NCI-H1105 (cell line): ENCODE results near the gene SDK1.

Experiments used
- DNase-seq: peaks from one replicate; lab custom pipeline; 2025; lab: John Stamatoyannopoulos, UW

The SDK1 gene

DNA sequence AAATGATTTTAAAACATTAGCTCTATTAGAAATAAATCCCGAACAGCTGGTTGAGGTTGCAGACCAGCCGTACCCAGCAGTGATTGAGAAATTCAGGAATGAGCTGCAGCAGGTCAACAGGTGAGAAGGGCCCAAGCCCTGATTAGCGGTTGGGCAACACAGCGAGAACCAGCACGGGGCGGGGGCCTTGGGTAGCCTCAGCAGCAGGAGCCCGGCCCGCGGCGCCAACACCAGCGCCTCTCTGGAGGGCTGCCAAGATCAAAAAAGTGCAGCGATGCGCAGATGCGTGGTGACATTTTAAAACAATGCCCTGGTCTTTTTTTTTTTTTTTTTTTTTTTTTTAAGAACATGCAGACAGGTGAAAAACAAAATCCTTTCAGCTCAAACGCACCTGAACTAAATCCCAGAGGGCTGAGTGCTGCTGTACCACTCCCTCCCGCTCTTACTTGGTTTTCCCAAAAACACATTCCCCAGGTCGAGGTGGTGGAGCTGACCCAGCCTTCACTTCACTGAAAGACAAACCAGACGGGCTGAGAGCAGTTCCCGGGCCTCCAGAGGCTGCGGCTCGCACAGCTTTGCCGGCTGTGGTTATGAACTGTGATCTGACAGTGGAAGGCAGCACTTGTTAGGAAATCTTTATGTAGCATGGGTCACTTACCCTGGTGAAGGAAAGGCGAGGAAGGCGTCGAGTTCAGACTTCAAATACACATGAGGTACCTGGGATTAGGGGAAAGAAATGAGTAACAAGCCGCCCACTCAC, 579.4 kb downstream of the SDK1 start:
- DNase-seq = peak; percentile 83

DNA sequence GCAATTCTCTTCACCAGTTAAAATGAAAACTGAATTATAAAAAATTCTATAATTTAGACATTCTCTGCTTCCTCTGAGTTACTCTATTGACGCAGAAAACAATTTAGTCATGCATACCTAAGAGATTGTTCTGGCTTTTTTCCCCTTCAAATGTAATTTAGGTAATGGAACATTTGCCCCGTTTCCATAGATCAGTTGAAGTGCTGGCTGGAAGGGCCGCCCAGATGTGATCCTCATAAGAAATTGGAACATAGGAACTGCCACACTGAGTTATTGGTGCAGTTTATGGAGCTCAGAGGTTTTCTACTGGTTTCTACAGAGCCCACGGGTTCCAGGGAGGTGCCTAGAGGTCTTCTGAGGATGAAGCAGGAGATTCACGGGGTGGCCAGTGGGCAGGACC, 581.7 kb downstream of the SDK1 start:
- DNase-seq = no peak

DNA sequence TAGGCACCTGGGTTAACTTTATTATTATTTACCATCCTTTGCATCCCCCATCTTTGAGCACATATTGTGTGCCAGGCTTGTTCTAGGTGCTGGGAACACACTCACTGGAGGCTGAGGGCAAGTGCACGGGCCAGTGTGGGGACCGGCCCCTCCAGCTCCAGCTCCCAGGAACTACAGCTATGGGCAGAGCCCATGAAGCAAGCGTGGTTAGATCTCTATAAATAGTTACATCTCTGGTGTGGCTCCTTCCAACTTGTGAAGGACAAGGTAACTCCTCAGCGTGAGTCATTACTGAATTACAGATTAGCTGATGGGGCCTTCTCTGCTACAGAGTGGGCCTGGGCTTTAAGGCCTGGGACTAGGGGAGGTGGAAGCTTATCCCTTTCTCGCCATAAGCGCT, 583.5 kb downstream of the SDK1 start:
- DNase-seq = no peak

DNA sequence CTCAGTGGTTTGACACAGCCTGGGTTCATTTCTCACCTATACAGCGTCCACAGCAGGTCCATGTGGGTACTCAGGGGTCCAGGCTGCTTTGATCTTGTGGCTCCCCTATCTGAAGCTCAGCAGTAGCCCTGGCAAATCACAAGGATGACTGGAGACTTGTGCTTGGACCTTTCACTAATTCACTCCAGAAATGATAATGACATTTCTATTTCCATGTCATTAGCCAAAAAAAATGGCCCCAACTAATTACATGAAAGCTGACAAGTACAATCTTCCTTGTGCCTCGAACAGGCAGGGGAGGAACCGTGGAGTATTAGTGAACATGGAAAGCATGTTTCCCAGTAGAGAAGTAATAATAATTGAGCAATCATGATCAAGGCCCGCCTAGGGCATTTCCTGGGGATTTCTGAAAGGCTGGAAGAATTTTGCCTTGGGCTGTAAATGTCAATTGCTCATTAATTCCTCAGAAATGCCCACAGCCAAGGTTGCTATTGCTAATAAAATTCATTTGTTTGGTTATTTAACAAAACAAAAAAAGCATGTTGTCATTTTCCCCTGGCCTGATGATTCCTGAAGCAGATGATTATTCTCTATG, 586.1 kb downstream of the SDK1 start:
- DNase-seq = no peak

DNA sequence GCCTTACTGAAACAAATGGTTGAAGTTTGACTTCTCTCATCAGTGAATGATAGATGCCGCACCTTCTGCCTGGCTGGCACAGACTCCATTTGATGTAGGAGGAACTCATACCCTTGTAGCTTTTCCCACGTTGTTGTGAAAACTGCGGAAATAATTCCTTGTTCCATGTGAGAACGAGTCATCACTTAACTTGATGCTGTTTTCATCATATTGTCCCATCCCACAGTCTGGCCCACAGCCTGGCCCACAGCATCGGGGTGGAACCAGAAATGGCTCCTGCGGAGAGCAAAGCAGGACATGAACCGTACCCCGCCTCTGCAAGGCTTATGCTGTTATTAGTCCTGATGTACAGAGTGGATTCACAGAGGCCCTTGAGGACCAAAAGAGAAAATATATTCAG, 587.0 kb downstream of the SDK1 start:
- DNase-seq = no peak

DNA sequence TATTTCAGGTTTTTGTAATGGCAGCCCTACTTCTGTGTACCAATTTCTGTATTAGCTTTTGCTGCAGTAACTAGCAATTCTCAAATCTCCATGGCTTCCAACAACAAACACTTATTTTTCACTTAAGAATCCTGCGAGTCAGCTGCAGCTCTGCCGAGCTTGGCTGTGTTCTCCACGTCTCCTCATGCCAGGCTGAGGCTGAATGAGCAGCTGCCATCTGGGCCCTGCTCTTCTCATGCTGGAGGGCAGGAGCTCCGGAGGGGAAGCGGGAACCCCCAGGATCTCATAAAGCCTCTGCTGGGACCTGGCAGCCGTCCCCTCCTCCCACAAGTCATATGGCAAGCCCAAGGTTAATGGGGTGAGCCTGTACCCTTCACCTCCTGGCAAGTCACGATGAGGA, 591.1 kb downstream of the SDK1 start:
- DNase-seq = no peak

DNA sequence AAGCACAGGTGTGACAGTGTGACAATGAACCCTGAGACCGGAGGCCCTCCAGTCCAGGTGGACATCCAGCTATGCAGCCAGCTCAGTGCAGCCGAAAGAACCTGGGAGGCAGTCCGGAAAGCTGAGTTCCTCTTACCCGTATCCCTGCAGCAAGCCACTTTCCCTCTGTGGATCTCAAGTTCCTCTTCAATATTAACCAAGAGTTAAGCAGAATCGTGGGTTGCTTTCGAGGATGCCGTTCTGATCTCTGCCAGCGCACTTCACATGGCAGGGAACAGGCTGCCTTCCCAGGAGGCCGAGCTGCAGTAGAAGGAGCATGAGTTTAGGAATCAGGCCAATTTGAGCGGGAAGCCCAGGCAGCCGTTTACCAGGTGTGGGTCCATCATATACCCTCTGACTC, 591.6 kb downstream of the SDK1 start:
- DNase-seq = no peak

DNA sequence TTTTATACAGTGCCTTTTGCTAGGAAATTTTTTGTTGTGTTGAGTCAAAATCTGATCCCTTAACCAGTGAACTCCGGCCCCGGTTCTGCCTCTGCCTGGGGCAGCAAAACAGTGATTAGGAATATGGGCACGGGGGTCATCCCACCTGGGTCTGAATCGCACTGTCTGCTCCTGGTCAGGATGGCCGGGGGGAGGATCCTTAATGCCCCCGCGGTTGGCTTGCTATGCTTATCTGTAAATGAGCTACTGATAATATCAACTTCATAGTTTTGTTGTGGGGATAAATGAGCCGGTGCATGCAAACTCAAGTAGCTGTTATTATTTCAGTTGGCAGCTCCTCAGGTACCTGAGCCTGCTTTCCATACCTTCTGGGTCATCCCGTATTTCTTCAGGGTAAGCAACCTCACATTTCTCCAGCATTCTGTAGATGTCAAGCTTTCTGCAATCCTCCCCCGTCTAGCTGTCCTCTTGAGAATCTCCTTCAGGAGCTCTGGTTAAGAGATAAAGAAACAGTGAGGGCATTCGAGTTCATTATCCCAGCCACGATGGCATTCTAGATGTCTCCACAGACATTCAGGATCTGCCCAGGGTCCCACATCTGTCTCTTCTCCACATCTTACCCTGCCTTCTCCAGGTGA, 592.2 kb downstream of the SDK1 start:
- DNase-seq = no peak

DNA sequence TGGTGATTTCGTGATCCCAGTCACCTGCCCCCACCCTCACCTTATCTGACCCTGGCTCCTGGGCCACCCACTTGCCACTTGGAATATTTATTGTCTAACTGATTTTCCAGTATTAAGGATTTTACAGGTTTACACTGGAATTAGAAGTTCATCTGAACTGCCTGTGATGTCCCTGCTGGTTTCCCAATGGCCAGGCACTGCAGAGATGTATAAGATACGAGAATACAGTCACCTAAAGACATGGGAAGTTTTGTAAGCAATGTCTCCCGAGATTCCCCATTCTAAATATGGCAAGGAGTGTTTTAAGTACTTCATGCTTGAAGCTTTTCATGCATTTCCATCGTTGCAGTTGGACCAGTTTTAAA, 592.7 kb downstream of the SDK1 start:
- no peak for DNase-seq

DNA sequence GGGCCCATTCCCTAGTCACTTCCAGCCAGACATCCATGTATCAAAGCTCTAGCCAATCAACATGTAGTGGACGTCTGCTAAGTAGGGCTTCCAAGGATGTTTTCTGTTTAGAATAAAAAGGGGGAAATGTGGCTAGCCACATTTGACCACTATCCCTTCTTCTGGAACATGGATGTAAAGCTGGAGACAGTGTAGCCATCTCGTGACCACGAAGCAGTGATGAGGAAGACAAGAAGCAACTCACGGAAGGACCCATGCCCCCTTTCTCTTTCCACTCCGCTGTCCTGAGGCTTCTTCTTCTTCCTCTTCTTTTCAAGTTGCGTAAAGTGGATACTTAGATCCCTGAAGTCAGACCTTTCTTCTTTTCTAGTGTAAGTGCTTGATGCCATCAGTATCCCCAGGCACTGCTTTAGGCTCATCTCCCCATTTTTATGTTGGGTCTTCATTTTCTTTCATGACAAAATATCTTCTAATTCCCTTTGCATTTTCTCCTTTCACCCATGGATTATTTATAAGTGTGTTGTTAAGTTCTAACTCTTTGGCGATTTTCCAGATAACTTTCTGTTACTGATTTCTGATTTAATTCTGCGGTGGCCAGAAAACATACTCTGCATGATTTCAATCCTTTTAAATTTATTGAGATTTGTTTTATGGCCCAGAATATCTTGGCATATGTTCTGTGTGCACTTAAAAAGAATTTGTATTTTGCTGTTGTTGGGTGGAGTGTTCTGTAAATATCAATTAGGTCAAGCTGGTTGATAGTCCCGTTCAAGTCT, 594.5 kb downstream of the SDK1 start:
- no peak for DNase-seq

DNA sequence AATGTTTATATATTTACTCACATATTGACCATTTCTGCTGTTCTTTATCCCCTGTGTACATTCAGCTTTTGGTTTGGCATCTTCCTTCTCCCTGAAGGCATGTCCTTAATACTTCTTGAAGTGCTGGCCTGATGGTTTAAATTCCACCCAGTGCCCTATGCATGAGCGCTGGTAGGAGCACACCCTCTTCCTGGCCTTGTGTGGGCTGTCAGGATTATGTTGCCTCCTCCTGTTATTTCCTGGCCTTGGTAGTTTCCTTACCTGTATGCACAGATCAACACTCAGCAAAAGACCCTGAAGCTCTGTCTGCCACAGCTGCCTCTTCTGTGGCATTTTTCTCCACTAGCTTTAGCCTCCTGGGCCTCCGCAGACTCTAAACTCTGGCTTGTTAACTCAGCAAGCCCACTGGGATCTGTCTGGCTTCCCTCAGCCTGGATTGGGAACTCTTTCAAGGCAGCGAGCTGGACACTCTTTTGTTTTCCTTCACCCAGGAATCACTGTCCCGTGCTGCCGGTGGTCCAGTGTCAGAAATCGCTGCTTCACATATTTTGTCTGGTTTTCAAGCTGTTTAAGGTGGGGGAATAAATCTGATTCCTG, 595.2 kb downstream of the SDK1 start:
- DNase-seq = no peak

DNA sequence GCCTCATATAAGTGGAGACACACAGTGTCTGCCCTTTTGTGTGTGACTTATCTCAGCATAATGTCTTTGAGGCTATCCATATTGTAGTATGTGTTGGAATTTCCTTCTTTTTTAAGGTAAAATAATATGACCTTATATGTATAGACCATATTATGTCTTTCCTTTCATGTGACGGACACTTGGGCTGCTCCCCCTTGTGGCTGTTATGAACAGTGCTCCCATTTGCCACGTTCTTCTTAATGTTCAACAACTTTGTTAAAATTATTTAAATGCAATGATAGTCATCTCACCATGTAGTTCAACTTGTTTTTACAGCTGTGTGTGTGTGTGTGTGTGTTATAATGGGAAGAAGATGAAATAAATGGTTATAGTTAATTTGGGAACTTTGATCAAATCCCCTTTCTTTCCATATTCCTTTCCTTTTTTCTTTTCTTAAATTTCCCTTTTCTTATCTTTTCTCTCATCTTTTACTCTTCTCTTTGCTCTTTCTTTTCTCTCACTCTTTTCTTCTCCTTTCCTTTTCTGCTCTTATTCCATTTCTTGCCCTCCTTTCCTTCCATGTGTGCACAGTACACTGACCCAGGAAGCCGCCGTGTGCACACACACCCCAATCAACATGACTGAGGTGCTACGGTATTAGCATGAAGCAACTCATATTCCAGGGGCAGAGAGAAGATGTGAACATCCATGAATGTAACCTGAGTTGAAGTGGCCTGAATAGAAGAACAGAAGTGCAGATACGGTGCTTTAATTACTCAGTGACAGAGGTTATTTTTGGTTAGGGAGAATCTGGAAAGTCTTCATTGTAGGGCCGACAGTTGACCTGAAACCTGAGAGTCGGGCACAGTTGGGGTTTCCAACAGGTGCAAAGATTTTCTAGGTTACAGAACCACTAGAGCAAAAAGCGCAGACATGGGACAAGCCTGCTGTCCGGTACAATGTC, 596.6 kb downstream of the SDK1 start:
- DNase-seq = peak; percentile 41

DNA sequence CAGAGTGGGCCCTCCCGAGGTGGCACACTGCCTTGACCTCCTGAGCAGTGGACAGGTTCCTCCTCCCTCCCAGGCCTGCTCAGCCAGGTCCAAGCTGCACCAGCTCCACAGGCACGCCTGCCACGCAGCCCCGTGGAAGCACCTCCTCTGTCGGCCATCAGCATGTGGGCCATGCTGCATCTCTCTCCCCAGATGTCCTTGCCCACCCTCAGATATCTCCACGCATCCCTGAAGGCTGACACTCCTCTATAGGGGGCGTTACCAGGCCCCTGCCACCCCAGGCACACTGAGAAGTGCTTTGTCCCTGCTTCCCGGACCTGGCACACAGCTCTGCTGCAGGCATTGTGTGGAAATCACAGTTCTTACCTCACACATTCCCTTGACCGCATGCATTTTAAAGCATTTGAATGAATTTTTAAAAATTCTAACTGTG, 598.5 kb downstream of the SDK1 start:
- no peak for DNase-seq

DNA sequence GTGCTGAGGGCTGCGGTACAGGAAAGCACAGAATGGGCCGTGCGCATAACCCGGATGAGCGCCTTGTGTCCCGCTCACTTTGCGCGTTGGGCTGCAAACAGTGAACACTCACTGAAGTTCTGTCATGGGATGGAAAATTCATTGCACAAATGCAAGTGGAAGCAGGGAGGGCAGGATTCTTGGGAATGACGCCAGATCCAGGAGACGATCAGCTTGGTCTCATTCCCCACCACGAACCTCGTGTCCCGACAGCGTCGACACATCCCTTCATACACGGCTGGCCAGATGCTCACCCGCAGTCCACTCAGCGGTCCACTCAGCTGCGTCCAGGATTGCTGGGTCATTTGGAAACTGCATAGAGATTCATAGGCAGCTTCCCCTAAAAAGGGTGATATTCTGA, 607.1 kb downstream of the SDK1 start:
- DNase-seq = no peak

DNA sequence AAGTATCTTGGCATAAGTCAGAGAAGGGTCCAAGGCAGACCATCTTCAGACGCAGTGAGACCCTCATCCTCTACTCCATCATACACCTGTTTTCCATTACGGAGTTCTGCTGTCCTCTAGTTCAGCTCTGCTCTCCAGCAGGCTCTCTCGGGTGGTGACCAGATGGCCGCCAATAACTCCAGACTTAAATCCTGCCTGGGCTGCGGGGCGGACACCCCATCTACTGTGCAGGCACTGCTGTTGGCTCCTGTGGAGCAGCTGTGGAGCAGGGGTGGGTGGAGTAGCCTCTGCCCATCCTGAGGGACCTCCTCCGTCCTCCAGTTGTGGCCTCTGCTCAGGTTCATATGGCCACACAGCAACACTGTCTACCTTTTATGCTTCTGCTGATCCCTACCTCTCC, 608.1 kb downstream of the SDK1 start:
- no peak for DNase-seq

DNA sequence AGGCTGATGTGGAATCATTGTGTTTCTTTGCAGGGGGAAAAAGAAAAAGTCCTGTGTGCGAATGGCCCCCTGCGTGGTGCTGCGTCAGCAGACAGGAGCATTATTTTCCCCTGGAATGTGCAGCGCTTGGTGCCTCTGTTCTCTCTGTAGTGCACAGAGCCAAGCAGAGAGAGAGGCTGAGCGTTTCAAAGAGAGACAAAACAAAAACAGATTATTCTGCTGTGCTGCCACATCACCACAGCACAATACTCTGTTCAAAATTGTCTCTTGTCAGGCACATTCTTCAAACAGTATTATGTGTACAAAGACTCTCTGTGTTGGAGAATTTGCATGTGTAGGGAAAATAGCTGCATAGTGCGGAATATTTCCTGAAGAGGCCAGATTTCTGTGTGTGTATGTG, 609.0 kb downstream of the SDK1 start:
- no peak for DNase-seq

DNA sequence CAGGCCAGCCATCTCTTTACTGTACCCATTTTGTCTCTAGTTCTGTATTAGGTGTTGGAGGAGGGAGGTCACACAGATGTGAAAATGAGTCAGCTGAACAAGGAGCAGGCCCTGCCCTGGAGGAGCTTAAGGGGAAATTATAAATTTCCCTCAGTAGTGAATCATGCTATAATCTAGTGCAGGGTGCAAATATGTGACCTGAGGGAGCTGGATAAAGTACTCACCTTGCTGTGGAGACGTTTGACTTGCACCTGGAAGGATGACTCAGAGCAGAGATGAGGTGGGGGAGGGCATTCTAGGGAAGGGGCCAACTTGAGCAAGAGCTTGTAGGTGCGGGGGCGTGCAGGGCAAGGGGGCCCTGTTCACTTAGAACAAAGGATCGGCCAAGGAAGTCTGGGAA, 610.6 kb downstream of the SDK1 start:
- DNase-seq = no peak

DNA sequence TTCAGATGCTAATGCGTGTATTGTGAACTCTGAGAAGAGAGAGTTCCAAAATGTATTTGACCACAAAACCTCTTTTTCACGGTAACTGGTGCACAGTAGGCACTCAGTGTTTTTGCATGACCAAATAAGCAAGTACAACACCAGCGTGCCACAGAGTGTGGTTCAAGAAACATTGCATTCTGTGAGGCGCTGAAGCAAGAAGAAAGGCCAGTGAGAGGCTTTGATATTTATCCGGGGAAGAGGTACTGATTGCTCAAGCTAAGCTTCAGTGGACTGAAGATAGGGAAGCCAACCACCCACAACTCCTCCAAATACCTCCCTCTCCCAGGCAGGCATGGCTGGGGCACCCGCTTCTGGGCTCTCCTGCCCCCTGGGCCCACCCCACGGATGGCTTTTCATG, 611.2 kb downstream of the SDK1 start:
- no peak for DNase-seq

DNA sequence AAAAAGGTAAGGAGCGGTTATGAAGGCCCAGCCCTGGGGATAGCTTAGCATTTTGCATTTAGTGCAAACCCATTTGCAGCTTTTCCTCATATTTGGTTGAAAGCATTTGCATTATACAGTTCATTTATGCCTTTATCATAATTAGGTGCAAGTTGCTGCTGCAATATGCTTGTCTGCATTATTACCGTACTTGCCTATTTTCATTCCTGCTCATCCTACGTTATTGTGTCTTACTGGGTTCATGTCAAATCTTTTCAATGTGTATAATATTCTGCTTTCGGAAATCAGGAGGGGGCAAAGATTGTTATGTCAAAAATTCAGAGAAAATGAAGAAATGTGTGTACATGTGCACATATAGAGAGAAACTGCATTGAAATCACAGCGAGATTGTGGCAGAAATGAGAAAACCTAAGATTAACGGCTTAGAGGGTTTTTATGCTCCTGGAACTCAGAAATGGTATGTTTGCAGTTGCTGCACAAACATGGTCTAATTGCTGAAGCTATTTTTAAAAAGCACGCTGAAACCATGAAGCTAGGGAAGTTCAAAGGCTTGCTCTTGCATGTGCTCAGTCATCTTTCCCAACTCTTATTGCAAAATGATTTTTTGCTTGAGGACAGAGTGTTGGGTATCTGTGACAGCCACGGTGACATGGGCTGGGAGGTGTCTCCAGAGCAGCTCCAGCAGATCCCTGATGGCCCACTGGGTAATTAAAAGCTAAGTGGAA, 613.2 kb downstream of the SDK1 start:
- DNase-seq = no peak

DNA sequence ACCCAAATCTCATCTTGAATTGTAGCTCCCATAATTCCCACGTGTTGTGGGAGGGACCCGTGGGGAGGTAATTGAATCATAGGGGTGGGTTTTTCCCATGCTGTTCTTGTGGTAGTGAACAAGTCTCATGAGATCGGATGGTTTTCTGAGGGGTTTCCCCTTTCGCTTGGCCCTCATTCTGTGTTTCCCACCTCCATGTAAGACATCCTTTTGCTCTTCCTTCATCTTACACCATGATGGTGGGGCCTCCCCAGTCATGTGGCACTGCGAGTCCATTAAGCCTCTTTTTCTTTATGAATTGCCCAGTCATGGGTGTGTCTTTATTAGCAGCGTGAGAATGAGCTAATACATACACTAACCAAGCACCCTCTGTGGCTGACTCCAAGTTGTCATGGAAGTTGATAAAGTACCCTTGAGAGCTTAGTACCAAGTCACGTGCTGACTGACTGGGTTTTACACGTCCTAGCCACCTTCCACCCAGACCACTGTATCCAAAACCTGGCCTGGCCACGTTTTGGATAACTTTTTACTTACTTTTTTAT, 614.4 kb downstream of the SDK1 start:
- DNase-seq = no peak
